GM12891 (cell line): ENCODE data around the gene ETS1.

ENCODE experiments used
- DNase-seq: peaks from one replicate; pipeline ENCODE4 v3.0.0; 2011; ENCODE audit warnings: low spot score; ENCODE audit not compliant: insufficient read length
- FAIRE-seq: peaks from 2 replicates; lab custom pipeline; 2011; peaks lifted over from hg19 to GRCh38; lab: Jason Lieb, UNC
- PAX5 ChIP-seq: IDR thresholded peaks from 2 replicates; pipeline ENCODE4 v1.6.1; 2011; ENCODE audit warnings: low read length, moderate library complexity, mild to moderate bottlenecking; ENCODE audit not compliant: insufficient read depth, severe bottlenecking
- POLR2A ChIP-seq: IDR thresholded peaks from 2 replicates; pipeline ENCODE4 v1.6.1; 2011; ENCODE audit warnings: low read depth, low read length, control low read depth
- POLR2AphosphoS5 ChIP-seq: IDR thresholded peaks from 2 replicates; pipeline ENCODE4 v1.6.1; 2011; ENCODE audit warnings: low read depth, low read length, control low read depth
- POU2F2 ChIP-seq: IDR thresholded peaks from 2 replicates; pipeline ENCODE4 v1.6.1; 2011; ENCODE audit warnings: low read depth, mild to moderate bottlenecking, control low read depth, low read length, moderate library complexity
- SPI1 ChIP-seq: IDR thresholded peaks from 2 replicates; pipeline ENCODE4 v1.6.1; 2011; ENCODE audit warnings: low read depth, low read length, control low read depth
- TAF1 ChIP-seq: IDR thresholded peaks from 2 replicates; pipeline ENCODE4 v1.6.1; 2011; ENCODE audit warnings: low read depth, low read length, control low read depth

ETS1 gene

GRCh38 chr11:128559496-128560103, 27.8 kb downstream of the ETS1 start:
- FAIRE-seq (peak; percentile 66), DNase-seq (no peak)
- TF ChIP-seq PAX5 = no peak
- no peak for TF ChIP-seq TAF1
- TF ChIP-seq POU2F2 = no peak
- TF ChIP-seq POLR2AphosphoS5 = no peak
- TF ChIP-seq POLR2A = no peak
- TF ChIP-seq SPI1 = no peak

DNA sequence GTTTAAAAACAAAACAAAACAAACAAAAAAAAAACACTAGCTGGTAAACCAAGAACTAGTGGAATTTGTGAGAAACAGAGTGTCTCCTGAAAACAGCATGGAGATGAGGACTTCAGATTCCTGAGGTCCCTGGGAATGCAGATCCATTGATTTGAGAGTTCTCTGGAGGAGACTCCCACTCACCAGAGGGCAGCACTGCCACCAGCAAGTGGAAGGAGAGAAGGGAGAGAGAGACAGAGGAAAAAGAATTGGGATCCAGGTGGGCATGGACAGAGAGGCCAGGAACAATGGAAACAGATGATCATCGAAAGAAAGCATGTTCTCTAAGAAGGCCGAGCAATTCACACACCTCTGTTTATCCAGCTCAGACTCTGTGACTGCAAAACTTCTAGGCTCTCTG, 31.8 kb downstream of the ETS1 start:
- FAIRE-seq = peak; percentile 63
- no peak for DNase-seq
- TF ChIP-seq POU2F2 (no peak), POLR2AphosphoS5 (no peak), TAF1 (no peak), POLR2A (no peak), PAX5 (no peak), SPI1 (no peak)

- DNase-seq (no peak), FAIRE-seq (no peak)
- TF ChIP-seq POLR2A = no peak
- no peak for TF ChIP-seq POU2F2
- no peak for TF ChIP-seq SPI1
- TF ChIP-seq TAF1 = no peak
- no peak for TF ChIP-seq POLR2AphosphoS5
- TF ChIP-seq PAX5 = no peak
Measured at GRCh38 chr11:128553662-128554362, 33.5 kb downstream of the ETS1 start.

DNA sequence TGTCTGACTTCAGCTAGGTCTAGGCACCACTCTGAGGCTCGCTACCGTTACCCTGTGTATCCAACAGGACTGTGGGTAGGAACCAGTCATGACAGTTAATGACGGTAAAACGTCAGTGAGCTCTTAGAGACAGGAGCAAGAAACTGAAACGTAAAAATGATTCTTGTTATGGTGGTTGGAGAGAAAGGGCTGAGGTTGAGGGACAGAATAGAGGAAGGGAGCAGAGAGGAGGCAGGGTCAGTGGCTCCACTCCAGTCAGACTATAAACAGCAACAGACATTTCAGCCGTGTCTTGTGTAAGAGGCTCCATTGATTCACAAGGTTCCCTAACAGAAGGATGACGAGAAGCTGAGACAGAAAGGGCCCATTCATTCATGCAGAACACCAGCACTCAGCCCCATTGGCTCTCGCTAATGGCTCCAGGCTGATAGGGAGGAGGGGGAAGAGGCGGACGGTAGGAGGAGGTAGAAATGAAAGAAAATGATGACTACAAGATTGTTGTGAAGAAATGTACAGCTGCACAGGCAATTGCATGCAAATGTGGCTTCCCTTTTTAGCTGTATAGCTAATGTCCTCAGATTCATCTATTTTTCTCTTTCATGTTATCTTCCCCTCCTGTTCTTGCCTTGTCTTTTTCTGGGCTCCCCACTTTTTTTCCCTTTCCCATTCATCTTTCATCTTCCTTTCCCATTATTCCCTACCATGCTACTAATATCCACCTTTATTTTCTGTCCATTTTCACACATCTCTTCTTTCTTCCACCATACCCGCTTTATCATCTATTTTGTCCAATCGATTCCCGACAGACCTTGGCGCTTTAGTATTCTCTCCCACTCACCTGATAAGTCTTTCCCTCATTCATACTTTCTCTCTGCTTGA, 34.3 kb downstream of the ETS1 start:
- DNase-seq (peak; percentile 60), FAIRE-seq (peak; percentile 99)
- peak; percentile 64 for TF ChIP-seq SPI1
- no peak; the same call in 1 of the 2 replicates for TF ChIP-seq POLR2AphosphoS5
- TF ChIP-seq PAX5 = peak; percentile 77
- TF ChIP-seq POU2F2 = peak; percentile 92; the same call in 1 of the 2 replicates
- no peak; the same call in 1 of the 2 replicates for TF ChIP-seq TAF1
- peak; percentile 78 for TF ChIP-seq POLR2A

- DNase-seq (no peak), FAIRE-seq (no peak)
- TF ChIP-seq SPI1 (peak; percentile 75), TAF1 (0 out of 2 replicates have a peak, but pooled peaks have one; percentile 13), POLR2AphosphoS5 (no peak), PAX5 (peak; percentile 61), POU2F2 (peak; percentile 89), POLR2A (peak; percentile 63; the same call in 1 of the 2 replicates)
Measured at GRCh38 chr11:128551611-128552335, 35.6 kb downstream of the ETS1 start.

- no peak for DNase-seq
- FAIRE-seq = peak; percentile 83
- TF ChIP-seq TAF1 (no peak), POLR2AphosphoS5 (no peak), SPI1 (no peak), POU2F2 (no peak), PAX5 (no peak)
Measured at GRCh38 chr11:128551058-128551457, 36.3 kb downstream of the ETS1 start.

DNA sequence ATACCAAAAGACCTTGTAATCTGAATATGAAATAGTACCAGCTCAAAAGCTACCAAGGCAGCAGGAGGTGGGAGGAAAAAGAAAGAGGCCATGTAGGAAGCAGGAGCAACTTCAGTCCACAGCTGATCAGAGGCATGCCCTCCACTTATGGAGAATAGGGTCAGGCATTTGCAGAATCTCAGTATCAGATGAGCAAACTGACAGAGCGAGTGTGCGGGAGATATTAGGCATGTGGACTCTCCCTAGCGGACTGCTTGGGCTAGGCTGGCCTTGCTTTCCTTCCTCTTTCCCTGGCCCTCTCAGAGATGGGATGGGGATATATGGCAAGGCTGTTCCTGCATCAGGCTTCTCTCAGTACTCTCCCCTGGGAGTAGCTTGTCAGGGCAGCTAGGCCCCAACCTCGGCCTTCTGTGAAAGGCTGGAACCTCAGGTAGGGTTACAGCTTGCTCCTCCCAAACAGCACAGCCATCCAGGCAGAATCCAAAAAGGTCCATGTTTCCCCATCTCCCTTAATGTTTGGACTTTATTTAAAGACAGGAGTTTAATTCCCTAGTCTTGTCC, 37.0 kb downstream of the ETS1 start:
- FAIRE-seq (no peak), DNase-seq (no peak)
- TF ChIP-seq POLR2A (no peak), SPI1 (no peak), PAX5 (no peak), TAF1 (no peak), POLR2AphosphoS5 (no peak), POU2F2 (no peak)
